ENCODE data around the gene FAM136A.
A peak's percentile ranks its signal among the peaks of the same experiment; 100 is the strongest.
"Not testable (repeated sequence)": the region's sequence is repeated elsewhere in the genome, so short reads cannot be mapped to it uniquely, and the experiment has no call there.

The FAM136A gene

DNA sequence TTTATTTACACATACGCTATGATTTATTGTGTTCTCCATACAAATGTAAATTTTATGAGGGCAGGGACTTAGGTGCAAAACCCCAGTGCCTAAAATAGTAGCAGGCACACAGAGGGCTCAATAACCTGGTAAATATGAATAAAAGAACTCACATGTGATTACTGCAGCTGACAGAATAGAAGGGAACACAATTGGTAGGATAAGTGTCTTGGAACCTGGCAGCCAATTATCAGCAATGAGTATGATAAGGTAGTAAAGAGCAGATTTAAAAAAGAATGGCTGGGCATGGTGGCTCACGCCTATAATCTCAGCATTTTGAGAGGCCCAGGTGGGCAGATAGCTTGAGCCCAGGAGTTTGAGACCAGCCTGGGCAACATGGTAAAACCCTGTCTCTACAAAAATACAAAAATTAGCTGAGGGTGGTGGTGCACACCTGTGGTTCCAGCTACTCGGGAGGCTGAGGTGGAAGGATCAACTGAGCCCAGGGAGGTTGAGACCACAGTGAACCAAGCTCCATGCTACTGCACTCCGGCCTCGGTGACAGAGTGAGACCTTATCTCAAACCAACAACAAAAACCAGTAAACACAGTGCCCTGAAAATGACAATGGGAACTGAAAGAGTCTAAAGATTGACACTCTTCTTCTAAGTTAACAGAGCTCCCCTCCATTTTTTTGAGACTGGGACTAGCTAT is 18.2 kb downstream of the FAM136A start:
- no peak for DNase-seq

DNA sequence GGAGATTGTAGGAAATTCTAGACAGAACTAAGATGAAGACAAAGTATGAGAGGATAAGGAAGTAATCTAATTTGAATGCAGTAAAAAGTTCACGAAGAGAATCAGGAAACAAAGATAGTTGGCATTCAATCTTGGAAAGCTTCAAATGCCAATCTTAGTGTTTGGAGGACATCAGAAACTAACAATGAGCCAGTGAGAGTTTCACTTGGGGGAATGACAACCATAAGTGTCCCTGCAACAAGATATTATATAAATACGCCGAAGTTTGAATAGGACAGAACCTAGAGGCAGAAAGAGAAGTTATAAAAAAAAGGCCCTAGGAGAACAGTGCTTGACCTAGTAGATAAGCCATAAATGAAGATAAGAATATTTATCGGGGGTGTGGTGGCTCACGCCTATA is 19.4 kb downstream of the FAM136A start:
- no peak for DNase-seq

GRCh38 chr2:70280242-70280798 is 21.5 kb downstream of the FAM136A start:
- peak; percentile 13 for DNase-seq

DNA sequence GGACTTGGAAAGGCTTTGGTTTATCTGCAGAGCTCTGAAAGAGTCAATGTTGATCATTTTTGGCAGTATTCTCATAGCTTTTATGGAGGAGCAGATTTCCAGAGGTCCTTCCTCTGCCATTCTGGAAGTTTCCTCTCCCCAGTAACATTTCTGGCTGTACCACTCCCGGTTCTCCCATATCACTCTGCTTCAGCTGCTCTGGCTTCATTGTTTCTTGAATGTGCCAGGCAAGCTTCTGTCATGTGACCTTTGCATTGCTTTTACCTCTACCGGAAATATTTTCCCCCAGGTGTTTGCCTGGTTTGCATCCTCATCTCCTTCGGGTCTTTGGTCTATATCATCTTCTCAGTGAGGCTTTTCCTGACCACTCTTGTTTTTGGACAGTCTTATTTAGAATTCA is 31.5 kb downstream of the FAM136A start:
- peak; percentile 18 for DNase-seq

DNA sequence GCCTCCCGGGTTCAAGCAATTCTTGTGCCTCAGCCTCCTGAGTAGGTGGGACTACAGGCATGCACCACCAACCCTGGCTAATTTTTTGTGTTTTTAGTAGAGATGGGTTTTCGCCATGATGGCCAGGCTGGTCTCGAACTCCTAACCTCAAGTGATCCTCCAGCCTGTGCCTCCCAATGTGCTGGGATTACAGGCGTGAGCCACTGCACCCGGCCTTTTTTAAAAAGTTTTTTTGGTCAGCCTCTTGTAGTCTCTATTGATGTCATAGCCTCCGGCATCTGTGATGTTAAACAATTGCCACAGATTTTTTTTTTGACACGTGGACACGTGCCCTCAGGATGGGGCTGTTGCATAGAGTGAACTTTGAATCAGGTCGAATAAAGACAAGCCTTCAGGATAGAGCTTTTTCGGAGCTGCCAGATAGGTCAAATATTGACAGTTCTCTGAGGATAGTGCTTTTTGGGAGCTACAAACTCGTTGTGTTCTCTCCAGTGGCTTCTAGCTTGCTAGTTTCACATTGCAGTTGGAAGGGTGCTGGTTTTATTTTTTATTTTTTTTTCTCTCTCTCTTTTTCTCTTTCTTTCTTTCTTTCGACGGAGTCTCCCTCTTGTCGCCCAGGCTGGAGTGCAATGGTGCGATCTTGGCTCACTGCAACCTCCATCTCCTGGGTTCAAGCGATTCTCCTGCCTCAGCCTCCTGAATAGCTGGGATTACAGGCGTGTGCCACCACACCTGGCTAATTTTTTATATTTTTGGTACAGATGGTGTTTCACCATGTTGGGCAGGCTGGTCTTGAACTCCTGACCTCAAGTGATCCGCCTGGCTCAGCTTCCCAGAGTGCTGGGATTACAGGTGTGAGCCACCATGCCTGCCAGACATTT is 32.2 kb downstream of the FAM136A start:
- DNase-seq, result not testable (repeated sequence)

DNA sequence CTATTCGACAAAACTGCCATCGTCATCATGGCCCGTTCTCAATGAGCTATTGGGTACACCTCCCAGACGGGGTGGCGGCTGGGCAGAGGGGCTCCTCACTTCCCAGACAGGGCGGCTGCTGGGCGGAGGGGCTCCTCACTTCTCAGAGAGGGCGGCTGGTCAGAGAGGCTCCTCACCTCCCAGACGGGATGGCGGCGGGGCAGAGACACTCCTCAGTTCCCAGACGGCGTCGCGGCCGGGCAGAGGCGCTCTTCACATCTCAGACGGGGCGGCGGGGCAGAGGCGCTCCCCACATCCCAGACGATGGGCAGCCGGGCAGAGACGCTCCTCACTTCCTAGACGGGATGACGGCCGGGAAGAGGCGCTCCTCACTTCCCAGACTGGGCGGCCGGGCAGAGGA is 34.9 kb downstream of the FAM136A start:
- not testable (repeated sequence) for DNase-seq

DNA sequence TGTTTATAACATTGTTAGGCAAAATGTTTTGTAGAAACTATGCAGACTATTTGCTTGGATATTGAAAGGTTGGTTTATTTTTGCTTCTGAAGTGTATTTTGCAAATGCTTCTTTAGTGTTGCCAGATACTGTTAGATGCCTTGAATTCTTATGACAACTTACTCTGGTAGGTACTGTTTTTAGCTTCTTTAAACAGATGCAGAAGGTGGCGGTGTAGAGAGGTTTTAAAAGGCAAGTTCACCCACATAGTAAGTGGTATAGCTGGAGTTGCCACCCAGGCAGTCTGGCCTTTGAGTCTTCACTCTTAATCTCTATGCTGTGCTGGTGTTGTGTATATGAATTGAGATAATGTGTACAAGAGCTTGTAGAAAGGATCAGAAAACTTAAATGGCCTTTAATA is 40.4 kb downstream of the FAM136A start:
- no peak for DNase-seq

DNA sequence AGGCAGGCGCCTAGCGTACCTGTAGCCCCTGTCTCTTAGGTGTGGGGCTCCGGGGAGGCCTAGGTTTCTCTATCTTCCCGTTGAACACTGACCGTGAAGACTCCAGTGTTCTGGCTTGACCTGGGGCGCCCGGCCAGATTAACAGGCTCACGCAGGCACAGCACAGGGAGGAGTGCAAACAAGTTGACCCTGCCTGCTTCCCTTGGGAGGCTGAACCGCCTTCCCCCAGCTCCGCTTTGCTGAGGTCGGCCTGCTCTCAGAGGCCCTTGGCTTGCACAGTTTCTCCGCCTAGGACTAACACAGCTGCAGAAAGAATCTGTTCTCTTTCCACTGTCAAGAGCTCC is 43.4 kb downstream of the FAM136A start:
- DNase-seq, result no peak

- DNase-seq, result no peak
These were observed 46.1 kb downstream of the FAM136A start for GRCh38 chr2:70255637-70256314.

DNA sequence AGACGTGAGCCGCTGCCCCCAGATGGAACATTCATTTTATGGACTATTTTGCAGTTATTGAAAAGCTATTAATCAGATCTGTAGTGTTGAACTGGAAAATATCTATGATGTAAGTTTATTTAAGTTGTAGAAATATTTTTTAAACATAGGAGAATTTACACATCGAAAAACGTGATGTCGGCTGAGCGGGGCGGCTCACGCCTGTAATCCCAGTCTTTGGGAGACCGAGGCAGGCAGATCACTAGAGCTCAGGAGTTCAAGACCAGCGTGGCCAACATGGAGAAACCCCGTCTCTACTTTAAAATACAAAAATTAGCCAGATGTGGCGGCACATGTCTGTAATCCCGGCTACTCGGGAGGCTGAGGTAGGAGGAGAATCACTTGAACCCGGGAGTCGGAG is 51.4 kb downstream of the FAM136A start:
- no peak for DNase-seq

- DNase-seq, result peak; percentile 99
These were observed 53.6 kb downstream of the FAM136A start, which contains the start of gene TIA1 for GRCh38 chr2:70248181-70248847. TIA1 (minus strand) TSS chr2:70248628; CDS start chr2:70248430, 198 bp downstream.

GRCh38 chr2:70247364-70248180 is 54.3 kb downstream of the FAM136A start:
- peak; percentile 45 for DNase-seq

All from DMS53 (cell line).